Glutamatergic neuron (in vitro differentiated cells): ENCODE results near the gene FAM221B. TPM values are rescaled to one million over a fixed set of nuclear protein-coding genes. Genes with fewer than 3 reads are reported as not detected.

Experiments
- DNase-seq: peaks from one replicate; pipeline ENCODE4 v3.0.0; 2022
- H3K27ac Mint-ChIP-seq: one replicate; pipeline ENCODE4 v1.8.0; 2020; ENCODE audit warnings: mild to moderate bottlenecking, mixed read lengths, inconsistent platforms; ENCODE audit not compliant: unreplicated experiment
- H3K27me3 Mint-ChIP-seq: one replicate; pipeline ENCODE4 v1.8.0; 2020; ENCODE audit warnings: mild to moderate bottlenecking, moderate library complexity, mixed read lengths, inconsistent platforms; ENCODE audit not compliant: unreplicated experiment
- H3K36me3 Mint-ChIP-seq: one replicate; pipeline ENCODE4 v1.8.0; 2020; ENCODE audit warnings: mild to moderate bottlenecking, mixed read lengths, inconsistent platforms; ENCODE audit not compliant: unreplicated experiment
- H3K4me1 Mint-ChIP-seq: one replicate; pipeline ENCODE4 v1.8.0; 2020; ENCODE audit warnings: mild to moderate bottlenecking, low read depth, mixed read lengths, inconsistent platforms; ENCODE audit not compliant: unreplicated experiment
- H3K4me3 Mint-ChIP-seq: one replicate; pipeline ENCODE4 v1.8.0; 2020; ENCODE audit warnings: mild to moderate bottlenecking, mixed read lengths, inconsistent platforms; ENCODE audit not compliant: unreplicated experiment
- H3K9me3 Mint-ChIP-seq: one replicate; pipeline ENCODE4 v1.8.0; 2020; ENCODE audit warnings: mild to moderate bottlenecking, moderate library complexity, mixed read lengths, inconsistent platforms; ENCODE audit not compliant: unreplicated experiment
- total RNA-seq: library from RNA; stranded (reverse); fragmentation: NEBNext Ultra II Directional; extraction: Animal tissue kit (Norgen Biotek cat#: 25700); gene quantifications from one replicate; pipeline ENCODE4 v1.2.1, GENCODE V29; 2021; ENCODE audit not compliant: unreplicated experiment
- TF ChIP-seq, protein P1 (sequence below): fragments of 200-600 bp; sonication (generic); IDR thresholded peaks from one replicate; pipeline ENCODE4 v1.5.0; 2021; ENCODE audit not compliant: partially characterized antibody, unreplicated experiment

Gene FAM221B
- total RNA-seq, 1 donor from 2014 or later = not detected

DNA sequence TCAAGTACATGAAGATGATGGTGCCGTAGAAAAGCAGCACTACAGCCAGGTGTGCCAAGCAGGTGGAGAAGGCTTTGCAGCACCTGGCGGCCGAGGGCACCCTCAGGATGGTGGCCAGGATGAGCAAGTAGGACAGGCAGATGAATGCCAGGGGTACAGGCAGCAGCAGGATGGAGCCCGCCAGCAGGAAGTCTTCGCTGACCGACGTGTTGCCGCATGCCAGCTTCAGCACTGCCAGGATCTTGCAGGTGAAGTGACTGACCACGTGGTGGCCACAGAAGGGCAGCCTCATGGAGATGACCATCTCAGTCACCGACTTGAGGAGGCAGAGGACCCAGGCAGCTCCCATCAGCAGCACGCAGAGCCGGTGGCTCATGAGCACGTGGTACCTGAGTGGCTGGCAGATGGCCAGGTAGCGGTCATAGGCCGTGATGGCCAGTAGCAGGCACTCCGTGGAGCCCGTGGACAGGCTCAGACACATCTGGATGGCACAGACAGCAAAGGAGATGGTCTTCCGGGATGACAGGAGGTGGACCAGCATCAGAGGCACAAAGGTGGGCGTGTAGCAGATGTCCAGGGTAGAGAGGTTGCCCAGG lies 41.2 kb upstream of the FAM221B start:
- no peaks in the 10 kb centered on the region for H3K36me3 Mint-ChIP-seq
- no peak overlapping the region for H3K27ac Mint-ChIP-seq
- H3K27me3 Mint-ChIP-seq = no peaks in the 10 kb centered on the region
- no peak overlapping the region for H3K4me3 Mint-ChIP-seq
- TF ChIP-seq, protein P1, sequence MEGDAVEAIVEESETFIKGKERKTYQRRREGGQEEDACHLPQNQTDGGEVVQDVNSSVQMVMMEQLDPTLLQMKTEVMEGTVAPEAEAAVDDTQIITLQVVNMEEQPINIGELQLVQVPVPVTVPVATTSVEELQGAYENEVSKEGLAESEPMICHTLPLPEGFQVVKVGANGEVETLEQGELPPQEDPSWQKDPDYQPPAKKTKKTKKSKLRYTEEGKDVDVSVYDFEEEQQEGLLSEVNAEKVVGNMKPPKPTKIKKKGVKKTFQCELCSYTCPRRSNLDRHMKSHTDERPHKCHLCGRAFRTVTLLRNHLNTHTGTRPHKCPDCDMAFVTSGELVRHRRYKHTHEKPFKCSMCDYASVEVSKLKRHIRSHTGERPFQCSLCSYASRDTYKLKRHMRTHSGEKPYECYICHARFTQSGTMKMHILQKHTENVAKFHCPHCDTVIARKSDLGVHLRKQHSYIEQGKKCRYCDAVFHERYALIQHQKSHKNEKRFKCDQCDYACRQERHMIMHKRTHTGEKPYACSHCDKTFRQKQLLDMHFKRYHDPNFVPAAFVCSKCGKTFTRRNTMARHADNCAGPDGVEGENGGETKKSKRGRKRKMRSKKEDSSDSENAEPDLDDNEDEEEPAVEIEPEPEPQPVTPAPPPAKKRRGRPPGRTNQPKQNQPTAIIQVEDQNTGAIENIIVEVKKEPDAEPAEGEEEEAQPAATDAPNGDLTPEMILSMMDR = no peak
- H3K9me3 Mint-ChIP-seq = peaks cover 2% of the 10 kb centered on the region
- no peaks in the 10 kb centered on the region for H3K4me1 Mint-ChIP-seq
- DNase-seq = no peak

DNA sequence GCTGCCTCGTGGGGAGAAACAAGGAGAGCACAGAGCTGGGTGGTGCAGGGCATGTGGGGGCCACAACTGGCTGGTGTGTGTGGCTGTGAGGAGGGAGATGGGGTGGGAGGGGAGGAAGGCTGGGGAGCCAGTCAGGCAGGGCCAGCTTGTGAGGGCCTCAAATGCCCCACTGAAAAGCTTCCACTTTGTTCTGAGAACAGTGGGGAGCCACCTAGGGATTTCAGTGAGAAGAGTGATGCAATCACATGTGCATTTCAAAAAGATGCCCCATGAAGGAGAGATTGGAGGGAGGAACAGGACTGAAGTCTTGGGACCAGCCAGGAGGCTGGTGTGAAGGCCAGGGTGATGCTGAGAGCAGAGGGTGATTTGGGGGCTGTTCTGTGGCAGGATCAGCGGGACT lies 40.4 kb upstream of the FAM221B start:
- H3K4me1 Mint-ChIP-seq = no peaks in the 10 kb centered on the region
- DNase-seq = no peak
- no peaks in the 10 kb centered on the region for H3K27me3 Mint-ChIP-seq
- no peak overlapping the region for H3K4me3 Mint-ChIP-seq
- H3K36me3 Mint-ChIP-seq = no peaks in the 10 kb centered on the region
- no peak overlapping the region for H3K27ac Mint-ChIP-seq
- TF ChIP-seq, protein P1 = no peak
- H3K9me3 Mint-ChIP-seq = peaks cover 2% of the 10 kb centered on the region

DNA sequence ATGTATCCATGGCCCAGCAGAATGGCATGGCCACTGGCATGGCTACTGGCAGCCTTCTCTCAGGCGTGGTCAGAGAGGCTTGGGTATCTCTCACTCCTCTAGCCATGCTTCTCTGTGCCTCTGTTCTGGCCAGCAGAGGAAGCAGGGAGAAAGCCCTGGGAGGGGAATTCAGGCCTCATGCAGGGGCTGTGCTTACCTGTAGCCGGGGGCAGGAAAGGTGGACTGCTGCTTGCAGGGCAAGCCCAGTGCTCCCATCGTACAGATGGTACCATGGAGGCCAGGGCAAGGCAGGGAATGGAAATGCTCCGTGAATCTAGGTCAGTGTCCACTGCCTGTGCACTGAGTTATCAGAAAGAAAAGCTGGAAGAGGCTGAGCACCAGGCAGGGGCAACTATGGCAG lies 39.0 kb upstream of the FAM221B start:
- TF ChIP-seq, protein P1 = no peak
- no peak overlapping the region for H3K4me3 Mint-ChIP-seq
- peaks cover 2% of the 10 kb centered on the region for H3K9me3 Mint-ChIP-seq
- H3K27me3 Mint-ChIP-seq = peaks cover 5% of the 10 kb centered on the region
- H3K27ac Mint-ChIP-seq = no peak overlapping the region
- H3K36me3 Mint-ChIP-seq = no peaks in the 10 kb centered on the region
- no peaks in the 10 kb centered on the region for H3K4me1 Mint-ChIP-seq
- no peak for DNase-seq

DNA sequence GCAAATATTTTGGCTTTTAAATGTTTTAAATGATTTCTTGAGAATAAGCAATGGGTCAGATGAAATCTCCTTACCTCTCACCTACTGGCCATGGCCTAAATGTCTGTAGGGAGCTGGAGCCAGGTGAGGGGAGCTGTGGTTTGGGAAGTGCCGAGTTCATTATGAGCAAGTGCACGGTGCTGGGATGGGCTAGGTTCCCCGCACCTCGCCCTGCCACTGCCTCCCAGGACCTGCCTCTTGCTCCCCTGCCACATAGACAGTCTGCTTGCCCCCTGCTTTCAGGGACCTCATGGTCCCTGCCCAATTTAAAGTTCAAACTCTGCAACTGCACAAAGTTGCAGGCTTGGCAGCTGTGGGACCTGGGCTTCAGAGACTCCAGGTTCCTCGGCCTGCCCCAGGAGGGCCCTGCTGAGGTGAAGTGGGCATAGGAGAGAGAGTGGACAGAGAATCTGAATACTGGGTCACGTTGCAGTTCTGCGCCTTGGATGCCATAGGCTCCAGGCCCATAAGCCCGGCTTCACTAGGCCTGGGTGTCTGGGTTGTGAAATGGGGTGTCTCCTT lies 36.2 kb upstream of the FAM221B start:
- no peak for DNase-seq
- TF ChIP-seq, protein P1 = no peak
- Mint-ChIP-seq H3K4me1 (peaks cover 4% of the 10 kb centered on the region), H3K4me3 (no peak overlapping the region), H3K9me3 (peaks cover 7% of the 10 kb centered on the region), H3K27me3 (peaks cover 6% of the 10 kb centered on the region), H3K36me3 (no peaks in the 10 kb centered on the region), H3K27ac (no peak overlapping the region)

DNA sequence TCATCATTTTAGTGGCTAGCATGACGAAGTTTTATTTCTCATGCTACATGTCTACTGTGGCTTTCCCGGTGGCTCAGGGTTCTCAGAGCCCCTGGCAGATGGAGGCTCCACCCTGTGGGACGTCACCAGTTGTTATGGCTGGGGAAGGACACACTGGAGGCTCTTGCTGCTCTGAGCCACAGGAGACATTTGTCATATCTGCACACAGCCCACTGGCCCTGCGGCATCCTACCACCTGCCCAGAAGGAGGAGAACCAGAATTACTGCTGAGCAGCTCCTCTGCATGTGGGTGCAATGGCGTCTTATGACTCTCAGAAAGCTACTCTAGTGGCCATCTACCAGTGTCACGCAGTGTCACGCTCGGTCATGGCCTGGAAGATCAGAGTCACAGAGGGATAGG lies 35.1 kb upstream of the FAM221B start:
- TF ChIP-seq, protein P1 = no peak
- Mint-ChIP-seq H3K27me3 (peaks cover 6% of the 10 kb centered on the region), H3K27ac (no peak overlapping the region), H3K4me1 (peaks cover 8% of the 10 kb centered on the region), H3K4me3 (no peak overlapping the region), H3K9me3 (peaks cover 7% of the 10 kb centered on the region), H3K36me3 (no peaks in the 10 kb centered on the region)
- no peak for DNase-seq
